Ascending aorta (tissue), 2 donors: ENCODE results near the gene TBC1D2. TPM values are rescaled to one million over a fixed set of nuclear protein-coding genes. Genes with fewer than 3 reads are reported as not detected.

Source experiments
- DNase-seq, 2 donors: peaks; one replicate each; pipeline ENCODE4 v3.0.0-alpha.2; 2019; ENCODE audit warnings: low spot score in 2 of 2
- H3K27ac ChIP-seq, 2 donors: fragments of 200-600 bp; sonication (generic); one replicate each; pipeline ENCODE4 v1.5.1; 2016 to 2017; ENCODE audit warnings: mild to moderate bottlenecking in 1 of 2
- H3K27me3 ChIP-seq: fragments of 200-600 bp; sonication (generic); one replicate; pipeline ENCODE4 v1.5.1; 2017
- H3K36me3 ChIP-seq, 2 donors: fragments of 200-600 bp; sonication (generic); one replicate each; pipeline ENCODE4 v1.5.1; 2016
- H3K4me1 ChIP-seq, 2 donors: fragments of 200-600 bp; sonication (generic); one replicate each; pipeline ENCODE4 v1.5.1; 2016 to 2017; ENCODE audit warnings: mild to moderate bottlenecking in 1 of 2
- H3K4me3 ChIP-seq, 2 donors: fragments of 200-600 bp; sonication (generic); one replicate each; pipeline ENCODE4 v1.5.1; 2016 to 2017; ENCODE audit warnings: mild to moderate bottlenecking in 1 of 2
- H3K9me3 ChIP-seq, 2 donors: fragments of 200-600 bp; sonication (generic); one replicate each; pipeline ENCODE4 v1.5.1; 2016
- intact Hi-C: fragments of 100-400 bp; cut with DNase I; formaldehyde crosslinking; loops from one replicate; pipeline ENCODE4 v1.15.1; 2023
- total RNA-seq: library from RNA; depleted of rRNA; stranded (reverse); fragments of >200 nt; gene quantifications from one replicate; pipeline ENCODE4 v1.1.0, GENCODE V29; 2016
- TF ChIP-seq, protein P1 (sequence below), 3 experiments: fragments of 200-600 bp in 2 of 3; fragments of 450-650 bp in 1 of 3; sonication (generic) in 2 of 3; IDR thresholded peaks; one replicate each; pipeline ENCODE4 v1.5.1; 2016 to 2019; ENCODE audit warnings: antibody characterized with exemption in 3 of 3, mild to moderate bottlenecking in 1 of 3, moderate library complexity in 1 of 3

Gene TBC1D2
- total RNA-seq, 1 donor from 2014 or later, result 32.5 TPM

- H3K27ac ChIP-seq, result no peak overlapping the region
- H3K36me3 ChIP-seq, result peaks cover 41 to 56% of the 10 kb centered on the region in 2 donors
- intact Hi-C loops, result no loop called here
- H3K4me1 ChIP-seq, result no peaks in the 10 kb centered on the region
- DNase-seq, result no peak
- no peaks in the 10 kb centered on the region for H3K27me3 ChIP-seq
- no peak overlapping the region for H3K4me3 ChIP-seq
- TF ChIP-seq, protein P1, sequence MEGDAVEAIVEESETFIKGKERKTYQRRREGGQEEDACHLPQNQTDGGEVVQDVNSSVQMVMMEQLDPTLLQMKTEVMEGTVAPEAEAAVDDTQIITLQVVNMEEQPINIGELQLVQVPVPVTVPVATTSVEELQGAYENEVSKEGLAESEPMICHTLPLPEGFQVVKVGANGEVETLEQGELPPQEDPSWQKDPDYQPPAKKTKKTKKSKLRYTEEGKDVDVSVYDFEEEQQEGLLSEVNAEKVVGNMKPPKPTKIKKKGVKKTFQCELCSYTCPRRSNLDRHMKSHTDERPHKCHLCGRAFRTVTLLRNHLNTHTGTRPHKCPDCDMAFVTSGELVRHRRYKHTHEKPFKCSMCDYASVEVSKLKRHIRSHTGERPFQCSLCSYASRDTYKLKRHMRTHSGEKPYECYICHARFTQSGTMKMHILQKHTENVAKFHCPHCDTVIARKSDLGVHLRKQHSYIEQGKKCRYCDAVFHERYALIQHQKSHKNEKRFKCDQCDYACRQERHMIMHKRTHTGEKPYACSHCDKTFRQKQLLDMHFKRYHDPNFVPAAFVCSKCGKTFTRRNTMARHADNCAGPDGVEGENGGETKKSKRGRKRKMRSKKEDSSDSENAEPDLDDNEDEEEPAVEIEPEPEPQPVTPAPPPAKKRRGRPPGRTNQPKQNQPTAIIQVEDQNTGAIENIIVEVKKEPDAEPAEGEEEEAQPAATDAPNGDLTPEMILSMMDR (IDR thresholded peaks at IDR 0.05), result no peak
- H3K9me3 ChIP-seq, result no peaks in the 10 kb centered on the region
These were observed 26.9 kb downstream of the TBC1D2 start for GRCh38 chr9:98228392-98229089.

- no peaks in the 10 kb centered on the region for H3K4me1 ChIP-seq
- TF ChIP-seq, protein P1 (IDR thresholded peaks at IDR 0.05), result no peak
- no peaks in the 10 kb centered on the region for H3K27me3 ChIP-seq
- no peak overlapping the region for H3K27ac ChIP-seq
- peaks cover 34 to 50% of the 10 kb centered on the region in 2 donors for H3K36me3 ChIP-seq
- intact Hi-C loops, result no loop called here
- H3K4me3 ChIP-seq, result no peak overlapping the region
- no peaks in the 10 kb centered on the region for H3K9me3 ChIP-seq
- no peak for DNase-seq
These were observed 27.6 kb downstream of the TBC1D2 start for GRCh38 chr9:98227883-98228282.

DNA sequence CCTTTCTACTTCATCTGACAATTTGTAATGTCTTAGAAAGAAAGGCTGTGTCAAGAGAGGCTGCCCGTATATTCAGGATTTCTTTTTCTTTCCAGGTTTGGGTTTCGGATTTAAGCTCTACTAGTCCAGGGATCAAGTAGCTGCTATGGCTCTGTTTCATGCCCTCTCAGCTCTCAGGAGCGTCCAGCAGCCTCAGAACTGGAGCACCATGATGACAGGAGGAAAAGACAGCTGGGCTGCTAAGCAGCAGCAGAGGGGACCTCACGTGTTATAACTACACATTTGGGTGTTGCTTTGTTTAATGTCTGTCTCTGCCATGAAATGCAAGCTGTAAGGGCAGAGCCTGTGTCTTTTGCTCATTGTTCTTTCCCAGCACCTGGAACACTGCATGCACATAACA, 28.5 kb downstream of the TBC1D2 start:
- Histone ChIP-seq H3K4me3 (no peak overlapping the region), H3K4me1 (no peaks in the 10 kb centered on the region), H3K36me3 (peaks cover 30 to 50% of the 10 kb centered on the region in 2 donors), H3K9me3 (no peaks in the 10 kb centered on the region), H3K27me3 (no peaks in the 10 kb centered on the region), H3K27ac (no peak overlapping the region)
- TF ChIP-seq, protein P1 (IDR thresholded peaks at IDR 0.05), result no peak
- intact Hi-C loops, result no loop called here
- no peak for DNase-seq

GRCh38 chr9:98226516-98226915, 28.9 kb downstream of the TBC1D2 start:
- DNase-seq, result no peak
- H3K4me3 ChIP-seq, result no peak overlapping the region
- H3K36me3 ChIP-seq, result peaks cover 30 to 51% of the 10 kb centered on the region in 2 donors
- no peaks in the 10 kb centered on the region for H3K27me3 ChIP-seq
- no peak overlapping the region for H3K27ac ChIP-seq
- TF ChIP-seq, protein P1 (IDR thresholded peaks at IDR 0.05), result no peak
- intact Hi-C loops, result no loop called here
- H3K9me3 ChIP-seq, result no peaks in the 10 kb centered on the region
- no peaks in the 10 kb centered on the region for H3K4me1 ChIP-seq

DNA sequence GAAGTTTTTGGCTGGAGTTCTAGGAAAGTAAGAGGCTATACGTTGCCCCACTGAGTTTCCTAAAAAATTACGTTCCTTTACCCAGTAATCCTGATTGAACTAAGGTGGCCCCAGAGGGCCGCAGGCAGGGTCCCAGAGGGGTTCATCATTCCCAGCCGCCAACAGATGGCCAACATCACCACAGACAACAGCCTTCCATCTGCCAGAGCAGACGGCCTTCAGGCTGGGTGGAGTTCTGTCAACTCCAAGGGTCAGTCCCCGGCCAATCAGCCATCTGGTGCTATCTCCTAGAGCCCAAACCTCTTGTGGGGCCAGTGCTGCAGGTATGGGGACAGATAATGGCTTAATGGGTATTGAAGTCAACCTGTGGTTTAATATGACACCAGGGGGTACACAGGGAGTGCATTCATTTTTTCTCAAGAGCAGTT, 30.4 kb downstream of the TBC1D2 start:
- Histone ChIP-seq H3K9me3 (no peaks in the 10 kb centered on the region), H3K4me3 (no peak overlapping the region), H3K27me3 (no peaks in the 10 kb centered on the region), H3K36me3 (peaks cover 40 to 55% of the 10 kb centered on the region in 2 donors), H3K27ac (no peak overlapping the region), H3K4me1 (no peaks in the 10 kb centered on the region)
- TF ChIP-seq, protein P1 (IDR thresholded peaks at IDR 0.05), result no peak
- DNase-seq, result no peak
- intact Hi-C loops, result no loop called here
